Tibial nerve (tissue), 4 donors: ENCODE measurements around the gene RANBP3. TPM values are rescaled to one million over a fixed set of nuclear protein-coding genes. Genes with fewer than 3 reads are reported as not detected.

Source experiments
- DNase-seq, 2 donors: peaks; one replicate each; pipeline ENCODE4 v3.0.0-alpha.2; 2019; ENCODE audit warnings: low spot score in 2 of 2
- H3K27ac ChIP-seq, 4 donors: fragments of 200-600 bp; sonication (generic) in 3 of 4; one replicate each; pipeline ENCODE4 v1.5.1; 2017 to 2019; ENCODE audit warnings: mild to moderate bottlenecking in 1 of 4
- H3K27me3 ChIP-seq, 2 donors: fragments of 200-600 bp; sonication (generic) in 1 of 2; one replicate each; pipeline versions ENCODE4 v1.5.1 to v1.6.0; 2017 to 2019
- H3K36me3 ChIP-seq, 3 donors: fragments of 200-600 bp; sonication (generic); one replicate each; pipeline ENCODE4 v1.5.1; 2018 to 2019
- H3K4me1 ChIP-seq, 4 donors: fragments of 200-600 bp; sonication (generic) in 3 of 4; one replicate each; pipeline ENCODE4 v1.5.1; 2017 to 2019
- H3K4me3 ChIP-seq, 4 donors: fragments of 200-600 bp; sonication (generic) in 3 of 4; one replicate each; pipeline ENCODE4 v1.5.1; 2017 to 2019; ENCODE audit warnings: mild to moderate bottlenecking in 1 of 4, moderate library complexity in 1 of 4
- H3K9me3 ChIP-seq, 4 donors: fragments of 200-600 bp; sonication (generic) in 3 of 4; one replicate each; pipeline ENCODE4 v1.5.1; 2017 to 2019
- EP300 ChIP-seq, 2 donors: sonication (generic); formaldehyde crosslinking; IDR thresholded peaks; one replicate each; pipeline ENCODE4 v1.6.1; 2017; ENCODE audit warnings: antibody characterized with exemption in 2 of 2, mild to moderate bottlenecking in 1 of 2
- POLR2A ChIP-seq, 2 donors: fragments of 450-650 bp; IDR thresholded peaks; one replicate each; pipeline ENCODE4 v1.6.1; 2017; ENCODE audit warnings: antibody characterized with exemption in 2 of 2, mild to moderate bottlenecking in 2 of 2, moderate library complexity in 2 of 2
- WGBS, 2 donors: methylation state at CpG; one replicate each; pipeline ENCODE4 v1.1.5; 2018; 5-methylcytosine and 5-hydroxymethylcytosine counted together
- total RNA-seq, 4 donors: library from RNA; depleted of rRNA; stranded (reverse); fragments of >200 nt; gene quantifications; one replicate each; pipeline ENCODE4 v1.1.0, GENCODE V29; 2016
- TF ChIP-seq, protein P1 (sequence below), 5 experiments: fragments of 200-600 bp in 3 of 5; fragments of 450-650 bp in 2 of 5; sonication (generic) in 3 of 5; IDR thresholded peaks; one replicate each; pipeline ENCODE4 v1.5.1; 2016 to 2019; ENCODE audit warnings: antibody characterized with exemption in 5 of 5, mild to moderate bottlenecking in 3 of 5, moderate library complexity in 2 of 5

The RANBP3 gene
- total RNA-seq, 4 donors from 2014 or later = 75.4 to 129 (median 95.6) TPM

- DNase-seq = no peak
- 61 to 65% methylated on average over 12 to 15 of the region's 15 CpGs for WGBS, 2 donors
- TF ChIP-seq EP300 (IDR thresholded peaks at IDR 0.05) (no peak), POLR2A (IDR thresholded peaks at IDR 0.05) (no peak)
- TF ChIP-seq, protein P1, sequence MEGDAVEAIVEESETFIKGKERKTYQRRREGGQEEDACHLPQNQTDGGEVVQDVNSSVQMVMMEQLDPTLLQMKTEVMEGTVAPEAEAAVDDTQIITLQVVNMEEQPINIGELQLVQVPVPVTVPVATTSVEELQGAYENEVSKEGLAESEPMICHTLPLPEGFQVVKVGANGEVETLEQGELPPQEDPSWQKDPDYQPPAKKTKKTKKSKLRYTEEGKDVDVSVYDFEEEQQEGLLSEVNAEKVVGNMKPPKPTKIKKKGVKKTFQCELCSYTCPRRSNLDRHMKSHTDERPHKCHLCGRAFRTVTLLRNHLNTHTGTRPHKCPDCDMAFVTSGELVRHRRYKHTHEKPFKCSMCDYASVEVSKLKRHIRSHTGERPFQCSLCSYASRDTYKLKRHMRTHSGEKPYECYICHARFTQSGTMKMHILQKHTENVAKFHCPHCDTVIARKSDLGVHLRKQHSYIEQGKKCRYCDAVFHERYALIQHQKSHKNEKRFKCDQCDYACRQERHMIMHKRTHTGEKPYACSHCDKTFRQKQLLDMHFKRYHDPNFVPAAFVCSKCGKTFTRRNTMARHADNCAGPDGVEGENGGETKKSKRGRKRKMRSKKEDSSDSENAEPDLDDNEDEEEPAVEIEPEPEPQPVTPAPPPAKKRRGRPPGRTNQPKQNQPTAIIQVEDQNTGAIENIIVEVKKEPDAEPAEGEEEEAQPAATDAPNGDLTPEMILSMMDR (IDR thresholded peaks at IDR 0.05) = peak in 2 of 5 experiments; percentile 0 to 4
- no peak overlapping the region for H3K27ac ChIP-seq
- peaks cover 0 to 42% (median 2%) of the 10 kb centered on the region in 3 donors for H3K36me3 ChIP-seq
- peaks cover 0 to 12% (median 2%) of the 10 kb centered on the region in 4 donors for H3K4me1 ChIP-seq
- H3K9me3 ChIP-seq = no peaks in the 10 kb centered on the region
- peaks cover 0 to 34% of the 10 kb centered on the region in 2 donors for H3K27me3 ChIP-seq
- H3K4me3 ChIP-seq = no peak overlapping the region
These were observed 85.1 kb downstream of the RANBP3 start for GRCh38 chr19:5892772-5893275.

GRCh38 chr19:5891938-5892771 is 85.8 kb downstream of the RANBP3 start:
- Histone ChIP-seq H3K27me3 (peaks cover 0 to 39% of the 10 kb centered on the region in 2 donors), H3K4me1 (peaks cover 0 to 12% (median 2%) of the 10 kb centered on the region in 4 donors), H3K4me3 (no peak overlapping the region), H3K9me3 (no peaks in the 10 kb centered on the region), H3K27ac (no peak overlapping the region), H3K36me3 (peaks cover 0 to 36% (median 2%) of the 10 kb centered on the region in 3 donors)
- no peak for DNase-seq
- TF ChIP-seq EP300 (IDR thresholded peaks at IDR 0.05) (no peak), POLR2A (IDR thresholded peaks at IDR 0.05) (no peak)
- TF ChIP-seq, protein P1 (IDR thresholded peaks at IDR 0.05) = peak; percentile 15 to 50 (median 45)
- 10 to 11% methylated on average over 30 to 44 of the region's 48 CpGs for WGBS, 2 donors

DNA sequence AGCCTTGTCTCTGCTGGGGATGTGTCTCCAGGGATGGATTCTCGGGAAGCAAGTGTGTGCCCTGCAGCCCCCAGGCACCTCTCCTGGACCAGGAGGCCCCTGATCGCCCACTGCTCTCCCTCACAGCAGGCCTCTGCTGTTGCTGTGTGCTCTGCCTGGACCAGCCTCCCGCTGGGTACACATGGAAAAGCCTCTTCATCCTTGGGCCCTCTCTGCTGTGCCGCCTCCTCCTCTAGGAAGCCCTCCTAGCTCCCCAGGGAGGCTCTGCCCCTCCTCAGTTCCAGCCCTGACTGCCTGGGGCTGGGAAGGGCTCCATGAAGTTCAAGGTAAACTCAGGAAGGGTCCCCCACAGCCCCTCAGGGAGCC is 86.4 kb downstream of the RANBP3 start:
- no peak for DNase-seq
- H3K36me3 ChIP-seq = peaks cover 0 to 30% (median 2%) of the 10 kb centered on the region in 3 donors
- TF ChIP-seq POLR2A (IDR thresholded peaks at IDR 0.05) (no peak), EP300 (IDR thresholded peaks at IDR 0.05) (no peak)
- TF ChIP-seq, protein P1 (IDR thresholded peaks at IDR 0.05) = no peak
- no peaks in the 10 kb centered on the region for H3K9me3 ChIP-seq
- no peak overlapping the region for H3K27ac ChIP-seq
- 36 to 50% methylated on average over 3 to 4 of the region's 4 CpGs for WGBS, 2 donors
- peaks cover 0 to 42% of the 10 kb centered on the region in 2 donors for H3K27me3 ChIP-seq
- H3K4me3 ChIP-seq = no peak overlapping the region
- peaks cover 0 to 12% (median 2%) of the 10 kb centered on the region in 4 donors for H3K4me1 ChIP-seq

- H3K4me3 ChIP-seq = no peak overlapping the region
- peaks cover 0 to 15% (median 0%) of the 10 kb centered on the region in 3 donors for H3K36me3 ChIP-seq
- TF ChIP-seq, protein P1 (IDR thresholded peaks at IDR 0.05) = no peak
- no peak for TF ChIP-seq EP300 (IDR thresholded peaks at IDR 0.05)
- no peak for TF ChIP-seq POLR2A (IDR thresholded peaks at IDR 0.05)
- no peak for DNase-seq
- 40 to 43% methylated on average over 10 of the region's 10 CpGs for WGBS, 2 donors
- H3K4me1 ChIP-seq = peaks cover 0 to 12% (median 2%) of the 10 kb centered on the region in 4 donors
- H3K9me3 ChIP-seq = no peaks in the 10 kb centered on the region
- H3K27me3 ChIP-seq = peaks cover 0 to 49% of the 10 kb centered on the region in 2 donors
- no peak overlapping the region for H3K27ac ChIP-seq
These were observed 87.8 kb downstream of the RANBP3 start for GRCh38 chr19:5890099-5890498.
